HG03565 (cell line): ENCODE results near the gene CACNA1F.

Source experiments
- ATAC-seq: cut with Tn5 transposase; IDR thresholded peaks from one replicate; pipeline ENCODE4 v1.9.1; 2021; ENCODE audit warnings: mild to moderate bottlenecking, moderate library complexity; ENCODE audit not compliant: unreplicated experiment

CACNA1F gene

DNA sequence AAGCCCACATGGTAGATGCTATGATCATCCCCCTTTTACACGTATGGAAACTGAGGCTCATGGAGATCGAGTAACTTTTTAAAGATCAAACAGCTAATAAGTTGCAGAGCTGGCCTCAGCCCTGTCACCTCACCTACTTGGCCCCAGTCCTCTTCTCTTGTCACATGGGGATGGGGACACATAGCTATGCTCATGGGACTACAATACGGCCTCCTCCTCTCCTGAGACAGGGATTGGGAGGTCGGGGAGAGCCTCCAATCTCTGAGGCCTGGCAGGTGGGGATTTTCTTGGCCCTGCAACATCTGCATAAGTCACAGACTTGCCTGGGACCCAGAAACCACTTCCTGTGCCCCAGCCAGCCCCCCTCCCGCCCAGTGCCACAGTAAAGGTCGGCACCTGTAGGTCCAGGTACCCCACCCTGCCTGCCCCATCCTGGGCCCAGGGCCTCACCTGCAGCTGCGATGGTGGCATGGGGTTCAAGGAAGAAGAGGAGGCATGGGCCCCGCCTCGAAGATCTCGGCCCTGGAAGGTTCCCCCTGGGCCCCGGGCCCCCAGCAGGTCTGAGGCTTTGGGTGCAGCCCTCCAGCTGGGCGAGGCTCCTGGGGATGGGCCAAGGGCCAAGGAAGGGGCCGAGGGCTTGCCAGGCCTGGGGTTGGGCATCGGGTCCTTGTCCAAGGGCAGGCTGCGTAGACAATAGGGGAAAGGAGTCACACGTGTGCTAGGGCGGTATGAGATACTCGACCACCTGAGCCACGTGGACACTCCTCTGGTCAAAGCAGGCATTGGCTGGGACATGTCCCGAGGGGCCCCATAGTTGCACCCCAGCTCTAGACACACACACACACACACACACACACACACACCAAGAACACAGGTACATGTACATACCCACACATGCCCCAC, 25.0 kb upstream of the CACNA1F start:
- no peak for ATAC-seq

DNA sequence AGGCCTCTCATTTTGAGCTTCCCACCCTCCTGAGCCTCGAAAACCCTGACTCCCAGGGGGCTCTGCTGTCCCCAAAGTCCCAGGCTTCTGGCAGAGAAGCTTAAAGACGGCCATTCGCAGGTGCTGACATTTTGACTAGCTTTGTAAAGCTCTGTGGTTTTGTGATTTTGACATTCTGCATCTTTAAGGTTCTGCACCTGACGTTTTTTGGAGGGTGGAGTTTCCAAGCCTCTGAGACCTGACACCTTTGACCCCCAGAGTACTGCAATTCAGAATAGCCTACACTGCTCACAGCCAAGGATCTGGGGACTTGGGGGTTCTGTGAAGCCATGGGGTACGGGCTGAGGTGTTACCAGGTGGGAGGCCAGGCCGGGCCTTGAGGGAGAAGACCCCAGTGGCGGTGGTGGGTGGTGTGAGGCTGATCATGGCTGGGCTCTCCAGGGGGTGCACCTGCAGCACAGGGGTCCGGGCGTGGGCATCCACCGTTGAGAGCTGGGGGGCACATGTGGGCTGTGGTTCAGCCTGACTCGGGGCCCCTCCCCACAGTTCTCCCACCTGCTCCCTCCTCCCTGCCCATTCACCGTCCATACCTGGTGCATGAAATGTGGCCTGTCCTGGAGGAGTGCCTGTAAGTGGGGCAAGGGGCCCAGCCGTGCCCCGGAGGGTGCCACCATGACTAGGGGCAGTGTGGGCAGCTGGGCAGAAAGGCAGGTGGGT, 24.1 kb upstream of the CACNA1F start:
- ATAC-seq, result no peak

DNA sequence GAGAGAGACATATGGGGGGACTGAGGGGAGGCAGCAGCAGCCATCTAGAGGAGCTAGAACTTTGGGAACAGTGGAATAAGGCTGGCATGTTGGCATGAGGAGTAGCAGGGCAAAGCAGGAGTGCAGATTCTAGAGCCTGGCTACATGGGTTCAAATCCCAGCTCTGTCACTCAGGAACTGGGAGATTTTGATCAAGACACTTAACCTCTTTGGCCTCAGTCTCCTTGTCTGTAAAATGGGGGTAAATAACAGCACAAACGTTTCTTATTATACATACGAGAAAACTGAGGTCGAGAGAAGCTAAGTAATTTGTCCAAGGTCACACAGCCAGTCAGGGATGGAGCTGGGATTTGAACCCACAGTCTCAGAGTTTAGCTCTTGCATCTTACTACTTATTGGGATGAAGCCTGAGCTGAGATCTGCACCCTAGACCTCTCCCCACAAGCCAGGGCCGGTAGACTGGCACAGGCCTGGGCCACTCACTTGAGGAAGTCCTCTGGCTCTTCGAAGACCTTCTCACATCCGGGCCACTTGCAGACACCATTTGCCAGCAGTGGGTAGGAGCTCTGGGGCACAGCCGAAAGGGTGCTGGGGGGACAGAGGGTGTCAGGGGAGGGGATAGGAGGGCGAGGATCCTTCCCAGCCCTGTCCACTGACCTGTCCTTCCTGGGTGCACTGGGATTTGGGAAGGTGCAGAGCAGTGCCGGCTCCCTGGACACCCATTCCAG, 23.3 kb upstream of the CACNA1F start:
- no peak for ATAC-seq

DNA sequence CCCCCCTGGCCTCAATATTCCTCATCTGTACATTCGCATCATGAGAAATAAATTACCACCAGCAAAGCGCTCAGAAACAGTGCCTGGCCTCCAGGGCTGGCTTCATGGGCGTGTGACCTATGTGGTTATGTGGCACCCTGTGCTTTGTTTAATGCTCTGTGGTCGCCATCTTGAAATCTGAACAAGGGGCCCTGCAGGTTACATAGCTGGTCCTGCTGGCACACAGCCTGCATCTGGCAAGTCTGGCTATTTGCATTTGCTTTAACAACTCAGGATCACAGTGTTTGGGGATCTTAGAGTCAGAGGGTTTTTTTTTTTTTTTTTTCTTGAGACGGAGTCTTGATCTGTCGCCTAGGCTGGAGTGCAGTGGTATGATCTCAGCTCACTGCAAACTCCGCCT, 21.5 kb upstream of the CACNA1F start:
- no peak for ATAC-seq

DNA sequence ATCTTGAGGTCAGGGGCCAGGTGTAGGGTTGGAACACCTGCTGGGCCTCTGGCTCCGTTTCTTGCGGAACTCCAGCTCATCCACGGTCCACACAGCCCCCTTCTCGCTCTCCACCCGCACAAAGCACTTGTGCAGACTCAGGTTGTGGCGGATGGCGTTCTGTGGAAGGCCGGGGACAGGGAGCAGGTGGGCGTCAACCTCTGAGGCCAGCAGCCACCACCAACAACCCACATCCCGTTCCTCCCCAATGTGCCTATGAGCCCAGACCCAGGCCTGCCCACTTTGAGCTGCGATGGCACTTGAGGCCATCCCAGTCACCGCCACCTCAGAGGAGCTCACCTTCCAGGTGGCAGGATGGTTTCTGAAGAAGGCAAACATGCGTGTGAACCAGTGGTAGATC, 18.2 kb upstream of the CACNA1F start:
- no peak for ATAC-seq

DNA sequence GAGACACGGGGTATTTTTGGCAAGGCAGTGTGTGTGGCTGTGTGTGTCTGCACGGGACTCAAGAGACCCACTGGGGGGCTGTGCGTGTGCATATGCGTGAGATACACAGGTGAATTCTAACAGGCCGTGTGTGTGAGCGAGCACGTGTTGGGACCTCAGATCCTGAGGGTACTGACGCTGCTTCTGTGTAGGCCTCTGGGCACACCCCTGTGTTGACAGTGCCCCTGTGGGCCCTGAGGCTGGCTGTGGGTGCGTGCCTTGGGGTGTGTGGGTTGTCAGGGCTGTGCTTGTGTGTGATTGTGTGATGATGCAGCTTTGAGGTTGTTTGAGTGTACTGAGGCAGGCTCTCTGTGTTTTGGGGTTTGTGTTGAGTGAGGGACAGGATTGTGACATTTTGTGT, 17.4 kb upstream of the CACNA1F start:
- ATAC-seq, result no peak

DNA sequence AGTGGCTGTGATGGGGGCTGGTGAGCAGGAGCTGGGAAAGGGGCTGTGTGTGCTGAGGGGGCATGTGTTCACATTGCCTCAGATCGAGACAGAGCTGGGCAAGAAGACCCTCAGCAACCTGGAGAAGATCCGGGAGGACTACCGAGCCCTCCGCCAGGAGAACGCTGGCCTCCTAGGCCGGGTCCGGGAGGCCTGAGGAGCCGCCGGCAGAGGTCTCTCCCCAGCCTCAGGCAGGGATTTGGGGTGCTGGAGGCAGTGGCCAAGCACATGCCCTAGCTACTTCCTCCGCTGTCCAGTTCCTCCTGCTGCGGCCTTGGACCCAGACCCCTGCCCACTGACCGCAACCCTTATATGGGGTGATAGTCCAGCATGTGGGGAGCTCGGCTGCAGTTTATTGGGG, 16.9 kb upstream of the CACNA1F start:
- no peak for ATAC-seq

DNA sequence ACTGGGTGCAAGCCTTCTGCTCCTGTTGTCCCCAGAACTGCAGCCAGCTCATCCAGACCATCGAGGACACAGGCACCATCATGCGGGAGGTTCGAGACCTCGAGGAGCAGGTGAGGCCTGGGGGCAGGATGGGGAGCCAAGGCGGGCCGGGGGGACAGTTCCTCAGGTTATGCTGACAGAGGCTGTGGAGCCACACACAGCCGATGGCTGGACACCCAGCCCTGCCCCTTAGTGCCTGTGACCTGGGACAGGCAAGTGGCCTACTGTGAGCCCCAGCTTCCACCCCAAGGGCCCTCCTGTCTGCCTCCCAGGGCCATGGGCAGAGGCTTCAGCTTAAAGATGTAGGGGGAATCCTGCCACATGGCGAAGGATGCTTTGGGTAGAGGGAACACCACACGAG, 16.5 kb upstream of the CACNA1F start:
- ATAC-seq, result no peak

DNA sequence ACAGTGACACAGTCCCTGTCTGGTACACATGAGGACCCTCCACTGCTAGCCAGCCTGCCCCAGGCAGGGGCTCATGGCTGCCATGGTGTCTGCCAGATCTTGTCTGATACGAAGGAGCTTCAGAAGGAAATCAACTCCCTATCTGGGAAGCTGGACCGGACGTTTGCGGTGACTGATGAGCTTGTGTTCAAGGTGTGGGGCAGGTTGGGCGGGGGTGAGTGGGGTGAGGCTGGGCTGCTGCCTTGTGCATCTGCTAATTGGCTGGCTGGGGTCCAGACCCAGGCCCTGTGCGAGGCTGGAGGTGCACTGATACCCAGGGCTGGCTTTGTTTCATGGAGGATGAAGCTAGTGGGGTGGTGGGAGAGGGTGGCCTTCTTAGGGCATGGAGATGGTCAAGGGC, 15.9 kb upstream of the CACNA1F start:
- ATAC-seq, result no peak

DNA sequence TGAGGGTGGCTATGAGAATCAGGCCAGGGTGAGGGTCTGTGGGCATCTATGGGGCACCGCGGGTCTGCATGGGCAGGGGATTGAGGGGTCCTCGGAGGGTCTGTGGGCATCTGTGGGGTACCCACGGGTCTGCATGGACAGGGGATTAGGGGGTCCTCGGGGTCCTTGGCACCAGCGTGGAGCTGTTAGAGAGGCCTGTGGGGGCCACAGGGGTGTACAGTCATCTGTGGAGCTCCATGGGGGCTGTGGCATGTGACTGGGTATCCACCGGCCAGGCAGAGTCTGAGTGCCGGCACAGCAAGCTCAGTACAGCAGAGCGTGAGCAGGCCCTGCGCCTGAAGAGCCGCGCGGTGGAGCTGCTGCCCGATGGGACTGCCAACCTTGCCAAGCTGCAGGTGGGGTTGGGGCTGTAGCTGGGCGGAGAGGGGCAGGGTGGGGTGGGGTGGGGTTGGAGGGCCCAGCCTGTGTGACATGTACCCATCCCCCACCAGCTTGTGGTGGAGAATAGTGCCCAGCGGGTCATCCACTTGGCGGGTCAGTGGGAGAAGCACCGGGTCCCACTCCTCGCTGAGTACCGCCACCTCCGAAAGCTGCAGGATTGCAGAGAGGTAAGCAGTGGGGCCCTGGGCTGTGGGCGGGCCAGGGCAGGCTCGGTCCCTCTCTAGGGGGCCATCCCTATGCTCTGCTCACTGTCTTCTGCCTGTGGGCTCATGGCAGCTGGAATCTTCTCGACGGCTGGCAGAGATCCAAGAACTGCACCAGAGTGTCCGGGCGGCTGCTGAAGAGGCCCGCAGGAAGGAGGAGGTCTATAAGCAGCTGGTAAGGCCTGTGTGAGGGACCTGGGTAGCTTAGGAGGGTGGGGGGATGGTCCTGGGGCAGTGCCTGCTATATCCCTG, 15.0 kb upstream of the CACNA1F start:
- ATAC-seq, result no peak

DNA sequence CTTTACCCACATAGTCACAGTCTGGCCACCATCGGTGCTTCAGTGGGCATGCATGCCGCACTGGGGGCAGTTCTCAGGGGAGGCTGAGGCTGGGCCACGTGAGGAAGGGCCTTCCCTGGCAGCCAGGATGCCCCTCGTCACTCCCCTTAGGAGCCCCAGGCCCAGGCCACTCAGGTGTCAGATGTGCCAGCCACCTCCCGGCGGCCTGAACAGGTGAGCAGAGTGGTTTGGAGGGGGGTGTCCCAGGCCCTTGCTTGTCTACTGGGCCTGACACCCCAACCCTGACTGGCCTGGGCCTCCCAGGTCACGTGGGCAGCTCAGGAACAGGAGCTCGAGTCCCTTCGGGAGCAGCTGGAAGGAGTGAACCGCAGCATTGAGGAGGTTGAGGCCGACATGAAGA, 14.2 kb upstream of the CACNA1F start:
- ATAC-seq, result no peak

DNA sequence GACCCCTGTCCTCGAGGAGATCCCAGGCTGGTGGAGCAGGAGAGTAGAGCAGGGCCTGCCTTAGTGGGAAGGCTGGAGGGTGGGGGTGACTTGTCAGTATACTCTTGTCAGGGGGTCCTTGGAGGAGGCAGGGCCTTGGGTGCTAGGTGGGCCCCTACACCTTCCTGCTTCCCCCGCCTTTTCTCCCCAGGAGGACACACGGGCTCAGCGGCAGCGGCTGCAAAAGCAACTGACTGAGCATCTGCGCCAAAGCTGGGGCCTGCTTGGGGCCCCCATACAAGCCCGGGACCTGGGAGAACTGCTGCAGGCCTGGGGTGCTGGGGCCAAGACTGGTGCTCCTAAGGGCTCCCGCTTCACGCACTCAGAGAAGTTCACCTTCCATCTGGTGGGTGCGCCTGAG, 13.4 kb upstream of the CACNA1F start:
- ATAC-seq, result no peak

DNA sequence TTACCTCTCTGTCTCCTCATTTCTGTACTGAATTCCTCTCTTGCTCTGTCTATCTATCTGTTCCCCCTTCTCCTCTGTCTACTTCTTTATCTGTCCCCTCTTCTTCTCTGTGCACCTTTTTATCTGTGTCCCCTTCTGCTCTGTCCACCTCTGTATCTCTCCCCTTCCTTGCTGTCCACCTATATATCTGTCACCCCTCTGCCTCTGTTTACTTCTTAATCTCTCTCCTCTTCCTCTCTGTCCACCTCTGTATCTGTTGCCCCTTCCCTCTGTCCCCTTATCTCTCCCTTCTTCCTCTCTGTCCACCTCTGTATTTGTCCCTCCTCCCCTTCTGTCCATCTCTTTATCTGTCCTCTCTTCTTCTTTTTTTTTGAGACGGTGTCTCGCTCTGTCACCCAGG, 11.1 kb upstream of the CACNA1F start:
- ATAC-seq, result no peak

DNA sequence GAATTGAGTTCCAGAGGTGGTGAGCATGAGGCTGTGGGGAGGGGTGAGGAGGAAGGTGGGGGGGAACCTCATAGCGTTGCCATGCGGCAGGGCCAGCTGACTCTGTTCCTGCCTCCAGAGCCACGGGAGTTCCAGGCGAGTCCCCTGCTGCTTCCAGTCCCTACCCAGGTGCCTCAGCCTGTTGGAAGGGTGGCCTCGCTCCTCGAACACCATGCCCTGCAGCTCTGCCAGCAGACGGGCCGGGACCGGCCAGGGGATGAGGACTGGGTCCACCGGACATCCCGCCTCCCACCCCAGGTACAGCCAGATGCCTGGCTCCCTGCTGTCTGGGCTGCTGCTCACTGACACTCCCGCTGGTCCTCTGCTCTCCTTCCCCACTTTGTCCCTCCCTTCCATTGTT, 10.0 kb upstream of the CACNA1F start:
- ATAC-seq, result no peak

DNA sequence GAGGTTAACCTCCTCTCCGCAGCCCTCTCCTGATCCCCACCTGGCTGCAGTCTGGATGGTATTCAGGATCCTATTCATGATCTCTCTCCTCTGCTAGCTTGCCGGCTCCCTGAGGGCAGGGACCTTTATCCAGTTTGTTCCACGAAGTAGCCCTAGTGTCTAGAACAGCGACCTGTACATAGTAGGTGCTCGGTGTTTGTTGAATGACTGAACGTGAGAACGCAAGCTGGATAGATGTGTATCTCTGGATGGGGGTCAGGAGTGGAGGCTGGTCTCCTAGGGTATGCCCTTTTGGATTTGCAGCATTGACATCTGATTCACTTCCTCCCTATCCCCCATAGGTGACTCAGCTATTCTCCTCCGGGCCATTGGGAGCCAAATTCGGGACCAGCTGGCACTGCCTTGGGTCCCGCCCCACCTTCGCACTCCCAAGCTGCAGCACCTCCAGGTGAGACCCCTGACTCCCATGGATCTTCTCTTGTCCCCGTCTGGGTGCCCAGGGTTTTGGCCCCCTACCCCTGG, 9.5 kb upstream of the CACNA1F start:
- no peak for ATAC-seq

DNA sequence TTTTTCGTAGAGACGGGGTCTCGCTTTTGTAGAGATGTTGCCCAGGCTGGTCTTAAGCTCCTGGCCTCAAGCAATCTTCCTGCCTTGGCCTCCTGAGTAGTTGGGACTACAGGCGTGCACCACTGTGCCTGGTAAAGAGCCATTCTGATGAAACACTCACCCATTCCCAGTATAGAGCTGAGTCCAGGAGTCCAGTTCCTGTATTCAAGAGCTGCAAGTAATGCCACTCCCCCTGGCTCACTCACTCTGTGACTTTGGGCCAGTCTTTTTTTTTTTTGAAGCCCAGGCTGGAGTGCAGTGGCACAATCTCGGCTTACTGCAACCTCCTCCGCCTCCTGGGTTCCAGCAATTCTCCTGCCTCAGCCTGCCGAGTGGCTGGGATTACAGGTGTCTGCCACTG, 5.6 kb upstream of the CACNA1F start:
- ATAC-seq, result no peak

DNA sequence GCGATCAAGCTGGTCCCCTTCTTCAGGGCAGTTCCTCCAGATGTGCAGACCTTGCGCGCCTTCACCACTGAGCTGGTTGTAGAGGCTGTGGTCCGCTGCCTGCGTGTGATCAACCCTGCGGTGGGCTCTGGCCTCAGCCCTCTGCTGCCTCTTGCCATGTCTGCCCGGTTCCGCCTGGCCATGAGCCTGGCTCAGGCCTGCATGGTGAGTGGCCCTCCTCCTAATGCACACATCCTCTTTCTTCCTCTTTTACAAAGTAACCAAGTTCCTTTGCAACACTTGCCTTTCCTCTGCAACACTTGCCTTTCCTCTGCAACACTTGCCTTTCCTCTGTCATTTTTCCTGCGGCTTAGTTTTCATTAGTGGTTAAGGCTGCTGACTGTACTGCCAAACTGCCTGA, 3.9 kb upstream of the CACNA1F start:
- no peak for ATAC-seq

DNA sequence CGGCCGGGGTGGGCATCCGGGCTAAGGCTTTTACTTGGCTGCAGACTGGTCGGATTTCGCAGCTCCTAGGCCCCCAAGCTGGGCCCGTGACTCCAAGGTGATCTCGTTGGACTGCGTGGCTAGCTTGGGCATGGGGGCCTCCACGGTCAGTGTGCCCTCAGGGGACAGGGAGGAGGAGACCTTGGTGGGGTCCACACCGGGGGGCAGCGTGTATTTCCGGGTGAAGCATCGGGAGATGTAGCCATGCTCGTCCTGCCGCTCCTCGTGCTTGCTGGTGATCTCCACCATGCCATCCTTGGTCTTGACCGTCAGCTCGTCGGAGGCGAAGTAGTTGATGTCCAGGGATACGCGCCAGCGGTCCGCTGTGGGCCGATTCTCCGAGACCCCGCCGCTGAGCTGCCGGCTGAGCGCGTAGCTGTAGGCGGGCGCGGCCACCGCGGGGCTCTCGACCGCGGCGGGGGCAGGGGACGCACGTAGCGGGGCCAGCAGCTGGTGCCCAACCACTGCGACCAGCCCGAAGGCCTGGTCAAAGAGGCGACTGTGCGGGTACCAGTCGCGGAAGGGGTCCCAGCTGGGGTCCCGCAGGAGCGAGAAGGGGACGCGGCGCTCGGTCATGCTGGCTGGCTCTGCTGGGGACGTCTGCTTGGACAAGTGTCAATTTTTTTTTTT, 881 bp upstream of the CACNA1F start:
- no peak for ATAC-seq

DNA sequence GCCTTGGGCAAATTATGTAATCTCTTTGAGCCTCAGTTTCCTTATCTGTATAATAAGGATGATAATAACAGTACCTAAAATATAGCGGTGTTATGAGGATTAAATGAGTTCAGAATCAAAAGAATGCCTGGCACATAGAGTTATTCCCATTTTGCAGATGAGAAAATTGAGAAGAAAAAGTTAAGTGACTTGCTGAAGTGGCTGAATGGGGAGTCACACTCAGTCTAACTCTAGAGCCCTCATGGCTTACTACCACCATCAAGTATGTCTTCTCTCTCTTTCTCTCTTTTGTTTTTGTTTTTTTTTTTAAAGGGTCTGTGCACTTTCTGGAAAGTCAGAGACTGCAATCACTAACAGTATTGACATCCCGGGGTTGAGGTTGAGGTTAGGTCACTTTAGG, 615 bp downstream of the CACNA1F start:
- ATAC-seq, result no peak
